IMR-90 (cell line): ENCODE data around the gene CDH3. TPM values are rescaled to one million over a fixed set of nuclear protein-coding genes. Genes with fewer than 3 reads are reported as not detected.

Experiments
- ATAC-seq: fragments of 200-7000 bp; cut with Tn5 transposase; 2 replicates; pipeline ENCODE4 v1.9.1; 2020; ENCODE audit warnings: low read depth, mild to moderate bottlenecking, moderate library complexity
- BruUV-seq: library from RNA; stranded (reverse); fragments of 400-500 nt; replicated peaks from 2 replicates; lab custom pipeline; 2021; lab: Mats Ljungman, UMichigan
- CTCF ChIA-PET: fragments of 300-600 bp; formaldehyde crosslinking; extraction: SDS; loops from one replicate; lab custom pipeline; 2021; ENCODE audit warnings: antibody characterized with exemption; lab: Yijun Ruan, JAX
- POLR2A ChIA-PET: fragments of 300-600 bp; sonication (Branson Sonifier 250); formaldehyde crosslinking; loops from one replicate; lab custom pipeline; 2022; ENCODE audit warnings: antibody characterized with exemption; ENCODE audit not compliant: unreplicated experiment; lab: Charles Lee
- DNase-seq: peaks from one replicate; pipeline ENCODE4 v3.0.0; 2013
- H2AFZ ChIP-seq: replicated peaks from 2 replicates; pipeline ENCODE3; 2013; ENCODE audit warnings: low read length, mild to moderate bottlenecking; ENCODE audit not compliant: poor library complexity
- H2AK5ac ChIP-seq: 2 replicates; pipeline ENCODE4 v1.6.1; 2013; ENCODE audit warnings: low read depth, low read length, inconsistent platforms
- H2AK9ac ChIP-seq: replicated peaks from 2 replicates; pipeline ENCODE3; 2013; ENCODE audit warnings: mild to moderate bottlenecking, low read depth, low read length, moderate library complexity; ENCODE audit not compliant: poor library complexity
- H2BK120ac ChIP-seq: 2 replicates; pipeline ENCODE4 v1.6.1; 2013; ENCODE audit warnings: low read depth, low read length, inconsistent platforms
- H2BK15ac ChIP-seq: 3 replicates; pipeline ENCODE4 v1.6.1; 2013; ENCODE audit warnings: low read depth, low read length, inconsistent platforms
- H2BK20ac ChIP-seq: 2 replicates; pipeline ENCODE4 v1.6.1; 2013; ENCODE audit warnings: low read depth, mild to moderate bottlenecking, inconsistent platforms, low read length, moderate library complexity
- H2BK5ac ChIP-seq: 2 replicates; pipeline ENCODE4 v1.6.1; 2013; ENCODE audit warnings: mild to moderate bottlenecking, low read depth, low read length, inconsistent platforms; ENCODE audit not compliant: poor library complexity, severe bottlenecking
- H3K14ac ChIP-seq: replicated peaks from 2 replicates; pipeline ENCODE4 v1.6.1; 2013; ENCODE audit warnings: low read depth, low read length, inconsistent platforms
- H3K18ac ChIP-seq: 2 replicates; pipeline ENCODE4 v1.6.1; 2013; ENCODE audit warnings: low read depth, low read length, control low read depth
- H3K23ac ChIP-seq: 2 replicates; pipeline ENCODE4 v1.6.1; 2013; ENCODE audit warnings: low read depth, low read length, inconsistent platforms
- H3K27ac ChIP-seq: 2 replicates; pipeline ENCODE4 v1.5.1; 2013; ENCODE audit warnings: mild to moderate bottlenecking, control low read depth, low read length; ENCODE audit not compliant: insufficient read depth
- H3K27me3 ChIP-seq: 2 replicates; pipeline ENCODE4 v1.6.1; 2013; ENCODE audit warnings: low read length; ENCODE audit not compliant: control insufficient read depth, insufficient read depth
- H3K36me3 ChIP-seq: 2 replicates; pipeline ENCODE4 v1.6.1; 2013; ENCODE audit warnings: low read length, mixed read lengths; ENCODE audit not compliant: control insufficient read depth, insufficient read depth
- H3K4ac ChIP-seq: 2 replicates; pipeline ENCODE4 v1.6.1; 2013; ENCODE audit warnings: low read depth, low read length, inconsistent platforms
- H3K4me1 ChIP-seq: 2 replicates; pipeline ENCODE4 v1.6.1; 2013; ENCODE audit warnings: low read length, mixed read lengths; ENCODE audit not compliant: control insufficient read depth, insufficient read depth
- H3K4me2 ChIP-seq: 2 replicates; pipeline ENCODE4 v1.6.1; 2013; ENCODE audit warnings: low read depth, mild to moderate bottlenecking, control low read depth, low read length, moderate library complexity
- H3K4me3 ChIP-seq: 2 replicates; pipeline ENCODE4 v1.5.1; 2013; ENCODE audit warnings: low read depth, mild to moderate bottlenecking, control low read depth, low read length, moderate library complexity; ENCODE audit not compliant: insufficient read depth
- H3K56ac ChIP-seq: 2 replicates; pipeline ENCODE4 v1.6.1; 2013; ENCODE audit warnings: low read length, inconsistent platforms; ENCODE audit not compliant: insufficient read depth; ENCODE audit errors: extremely low read depth
- H3K79me1 ChIP-seq, 2 experiments: 2 replicates each; pipeline ENCODE4 v1.6.1; 2013; ENCODE audit warnings: low read length in 2 of 2, inconsistent platforms in 1 of 2, low read depth in 1 of 2
- H3K9ac ChIP-seq: 2 replicates; pipeline ENCODE4 v1.6.1; 2013; ENCODE audit warnings: low read depth, low read length, control low read depth
- H3K9me1 ChIP-seq: 2 replicates; pipeline ENCODE4 v1.6.1; 2013; ENCODE audit warnings: low read length, inconsistent platforms; ENCODE audit not compliant: insufficient read depth
- H3K9me3 ChIP-seq: 2 replicates; pipeline ENCODE4 v1.6.1; 2013; ENCODE audit warnings: low read length; ENCODE audit not compliant: control insufficient read depth, insufficient read depth
- H4K20me1 ChIP-seq: 2 replicates; pipeline ENCODE4 v1.6.1; 2013; ENCODE audit warnings: low read length, inconsistent platforms; ENCODE audit not compliant: insufficient read depth
- H4K5ac ChIP-seq: 2 replicates; pipeline ENCODE4 v1.6.1; 2013; ENCODE audit warnings: mild to moderate bottlenecking, low read depth, low read length, control low read depth
- H4K8ac ChIP-seq, 2 experiments: 2 replicates each; pipeline ENCODE4 v1.6.1; 2013; ENCODE audit warnings: low read depth in 2 of 2, low read length in 2 of 2, control low read depth in 1 of 2, inconsistent platforms in 1 of 2
- H4K91ac ChIP-seq: 2 replicates; pipeline ENCODE4 v1.6.1; 2013; ENCODE audit warnings: low read depth, low read length, inconsistent platforms; ENCODE audit not compliant: insufficient read depth
- BHLHE40 ChIP-seq: fragments of 150-350 bp; IDR thresholded peaks from 2 replicates; pipeline ENCODE4 v1.6.1; 2016; ENCODE audit warnings: mild to moderate bottlenecking, low read depth, low read length
- CEBPB ChIP-seq: IDR thresholded peaks from 2 replicates; pipeline ENCODE4 v1.6.1; 2012; ENCODE audit warnings: low read depth, low read length, improper control_type of control experiment
- CHD1 ChIP-seq: IDR thresholded peaks from 2 replicates; pipeline ENCODE4 v1.6.1; 2012; ENCODE audit warnings: low read depth, low read length, improper control_type of control experiment
- CTCF ChIP-seq: conservative IDR thresholded peaks from 2 replicates; pipeline ENCODE4 v1.5.1; 2012; ENCODE audit warnings: mild to moderate bottlenecking, low read depth, low read length, improper control_type of control experiment
- ELK1 ChIP-seq: fragments of 150-350 bp; IDR thresholded peaks from 2 replicates; pipeline ENCODE4 v1.6.1; 2016; ENCODE audit warnings: low read depth, mild to moderate bottlenecking, low read length, moderate library complexity, borderline replicate concordance
- FOS ChIP-seq: fragments of 150-350 bp; IDR thresholded peaks from 2 replicates; pipeline ENCODE4 v1.6.1; 2016; ENCODE audit warnings: low read depth, low read length
- MAFK ChIP-seq: IDR thresholded peaks from 2 replicates; pipeline ENCODE4 v1.6.1; 2012; ENCODE audit warnings: low read depth, low read length, improper control_type of control experiment
- MAZ ChIP-seq: IDR thresholded peaks from 2 replicates; pipeline ENCODE4 v1.6.1; 2012; ENCODE audit warnings: low read depth, mild to moderate bottlenecking, low read length, improper control_type of control experiment, moderate library complexity, borderline replicate concordance
- MXI1 ChIP-seq: IDR thresholded peaks from 2 replicates; pipeline ENCODE4 v1.6.1; 2012; ENCODE audit warnings: low read depth, mild to moderate bottlenecking, low read length, moderate library complexity, borderline replicate concordance
- NFE2L2 ChIP-seq: fragments of 150-350 bp; IDR thresholded peaks from 2 replicates; pipeline ENCODE4 v1.6.1; 2016; ENCODE audit warnings: low read depth, mild to moderate bottlenecking, low read length
- POLR2A ChIP-seq: IDR thresholded peaks from 2 replicates; pipeline ENCODE4 v1.6.1; 2012; ENCODE audit warnings: mild to moderate bottlenecking, low read depth, low read length
- RAD21 ChIP-seq: IDR thresholded peaks from 2 replicates; pipeline ENCODE4 v1.6.1; 2012; ENCODE audit warnings: low read length, improper control_type of control experiment
- RCOR1 ChIP-seq: IDR thresholded peaks from 2 replicates; pipeline ENCODE4 v1.6.1; 2012; ENCODE audit warnings: mild to moderate bottlenecking, low read length, improper control_type of control experiment; ENCODE audit not compliant: insufficient replicate concordance
- RFX5 ChIP-seq: IDR thresholded peaks from 2 replicates; pipeline ENCODE4 v1.8.0; 2012; ENCODE audit warnings: low read depth, mild to moderate bottlenecking, low read length, moderate library complexity
- SMC3 ChIP-seq: fragments of 150-350 bp; IDR thresholded peaks from 2 replicates; pipeline ENCODE4 v1.6.1; 2016; ENCODE audit warnings: low read depth, mild to moderate bottlenecking, antibody characterized with exemption, low read length, moderate library complexity
- USF2 ChIP-seq: fragments of 150-350 bp; IDR thresholded peaks from 2 replicates; pipeline ENCODE4 v1.6.1; 2017; ENCODE audit warnings: mild to moderate bottlenecking, antibody characterized with exemption, low read length, low read depth
- WGBS, 2 experiments: methylation state at CpG; one replicate each; pipeline versions ENCODE4 v1.1.5 to v1.1.7; 2013; ENCODE audit warnings: missing lambda C conversion rate in 2 of 2; ENCODE audit not compliant: insufficient read length in 1 of 2; ENCODE audit errors: extremely low coverage in 2 of 2; 5-methylcytosine and 5-hydroxymethylcytosine counted together
- dilution Hi-C: fragments of 300-500 bp; cut with HindIII; formaldehyde crosslinking; loops from one replicate; pipeline ENCODE4 v1.14.3; 2018; ENCODE audit warnings: low sequenced_read_pairs; ENCODE audit not compliant: unreplicated experiment
- in situ Hi-C: fragments of 300-500 bp; cut with MboI; formaldehyde crosslinking; loops from 3 replicates; pipeline ENCODE4 v1.14.3; 2019; ENCODE audit warnings: low sequenced_read_pairs, inconsistent platforms, mixed read lengths
- intact Hi-C: fragments of 100-400 bp; cut with micrococcal nuclease; formaldehyde crosslinking; loops from 2 replicates; pipeline ENCODE4 v1.10.0; 2022
- polyA plus RNA-seq, 3 experiments: library from polyadenylated mRNA; depleted of rRNA; stranded (reverse); fragments of >200 nt; gene quantifications; 2 replicates each; pipeline ENCODE4 v1.2.3, GENCODE V29; 2012; ENCODE audit warnings: low replicate concordance in 1 of 3
- total RNA-seq: library from RNA; depleted of rRNA; stranded (reverse); fragments of >200 nt; gene quantifications from 2 replicates; pipeline ENCODE4 v1.2.3, GENCODE V29; 2012

Gene CDH3
- total and polyA plus RNA-seq, 2 of the 4 experiments (the other 2 are of a cell fraction) = not detected

- CTCF ChIA-PET = no interaction called here
- no peaks in the 10 kb centered on the region for H3K27me3 ChIP-seq
- no TSS peak for BruUV-seq
These were observed 27.4 kb upstream of the CDH3 start for GRCh38 chr16:68617734-68618133.

More at GRCh38 chr16:68617734-68618133, 27.4 kb upstream of the CDH3 start:
- H4K20me1 ChIP-seq = no peaks in the 10 kb centered on the region
- in situ Hi-C loops (no loop called here), intact Hi-C loops (no loop called here), dilution Hi-C loops (no loop called here)
- H3K18ac ChIP-seq = no peak overlapping the region
- no peak overlapping the region for H3K9ac ChIP-seq
- H2AK5ac ChIP-seq = no peak overlapping the region
- DNase-seq (no peak), ATAC-seq (no peak)
- H3K79me1 ChIP-seq = no peaks in the 10 kb centered on the region
- H2BK15ac ChIP-seq = no peak overlapping the region
- H2BK20ac ChIP-seq = no peak overlapping the region
- no peak overlapping the region for H4K8ac ChIP-seq
- H3K4me1 ChIP-seq = no peaks in the 10 kb centered on the region
- no peak overlapping the region for H2BK120ac ChIP-seq
- no peak overlapping the region for H3K4ac ChIP-seq
- no peak overlapping the region for H3K4me3 ChIP-seq
- H3K9me3 ChIP-seq = peaks cover 15% of the 10 kb centered on the region
- no peaks in the 10 kb centered on the region for H3K36me3 ChIP-seq
- no peak overlapping the region for H3K27ac ChIP-seq
- H2AFZ ChIP-seq = no peak overlapping the region
- H3K9me1 ChIP-seq = no peaks in the 10 kb centered on the region
- TF ChIP-seq NFE2L2 = no peak
- TF ChIP-seq MAFK = no peak
- no peak for TF ChIP-seq RFX5
- no peak for TF ChIP-seq ELK1
- no peak for TF ChIP-seq MAZ
- TF ChIP-seq CTCF = no peak
- no peak for TF ChIP-seq USF2
- TF ChIP-seq CEBPB = no peak
- no peak for TF ChIP-seq CHD1
- no peak for TF ChIP-seq FOS
- TF ChIP-seq SMC3 = no peak
- TF ChIP-seq RAD21 = no peak
- TF ChIP-seq POLR2A = no peak
- TF ChIP-seq RCOR1 = no peak
- no peak for TF ChIP-seq BHLHE40
- no peak for TF ChIP-seq MXI1
- H4K91ac ChIP-seq = no peak overlapping the region
- no peak overlapping the region for H4K5ac ChIP-seq
- WGBS, 2 experiments = 100% methylated on average over 2 of the region's 7 CpGs; no CpG with 5 or more reads in 1 of the 2 experiments
- no peak overlapping the region for H3K14ac ChIP-seq
- no peak overlapping the region for H3K23ac ChIP-seq
- H3K56ac ChIP-seq = no peak overlapping the region
- H3K4me2 ChIP-seq = no peak overlapping the region
- H2BK5ac ChIP-seq = no peak overlapping the region
- POLR2A ChIA-PET = interaction anchor here (0.6 kb wide), 1 partner anchor 29 kb away, joined by 4 read pairs; no protein-coding TSS in a partner anchor
- no peak overlapping the region for H2AK9ac ChIP-seq
